Effector CD4-positive, alpha-beta T cell (primary cell): Measurements from ENCODE around the gene UBAC1.

ENCODE experiments used
- DNase-seq: peaks from one replicate; pipeline ENCODE4 v3.0.0-alpha.2; 2020

UBAC1 gene

DNA sequence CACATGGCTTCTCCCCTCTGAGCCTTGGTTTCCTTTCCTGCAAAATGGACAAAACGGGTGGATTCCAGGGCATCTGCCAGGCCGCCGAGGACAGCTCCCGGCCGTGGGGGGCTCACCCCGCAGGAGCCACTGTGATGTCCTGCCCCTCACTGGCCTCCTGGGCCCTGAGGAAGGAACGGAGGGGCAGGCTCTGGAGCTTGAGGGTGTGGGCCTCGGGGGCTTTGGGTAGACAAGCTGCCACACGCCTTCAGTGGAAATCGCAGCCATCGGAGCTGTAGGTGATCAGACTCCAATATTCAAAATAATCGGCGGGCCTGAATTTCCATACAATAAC is 32.2 kb upstream of the UBAC1 start:
- DNase-seq = no peak

DNA sequence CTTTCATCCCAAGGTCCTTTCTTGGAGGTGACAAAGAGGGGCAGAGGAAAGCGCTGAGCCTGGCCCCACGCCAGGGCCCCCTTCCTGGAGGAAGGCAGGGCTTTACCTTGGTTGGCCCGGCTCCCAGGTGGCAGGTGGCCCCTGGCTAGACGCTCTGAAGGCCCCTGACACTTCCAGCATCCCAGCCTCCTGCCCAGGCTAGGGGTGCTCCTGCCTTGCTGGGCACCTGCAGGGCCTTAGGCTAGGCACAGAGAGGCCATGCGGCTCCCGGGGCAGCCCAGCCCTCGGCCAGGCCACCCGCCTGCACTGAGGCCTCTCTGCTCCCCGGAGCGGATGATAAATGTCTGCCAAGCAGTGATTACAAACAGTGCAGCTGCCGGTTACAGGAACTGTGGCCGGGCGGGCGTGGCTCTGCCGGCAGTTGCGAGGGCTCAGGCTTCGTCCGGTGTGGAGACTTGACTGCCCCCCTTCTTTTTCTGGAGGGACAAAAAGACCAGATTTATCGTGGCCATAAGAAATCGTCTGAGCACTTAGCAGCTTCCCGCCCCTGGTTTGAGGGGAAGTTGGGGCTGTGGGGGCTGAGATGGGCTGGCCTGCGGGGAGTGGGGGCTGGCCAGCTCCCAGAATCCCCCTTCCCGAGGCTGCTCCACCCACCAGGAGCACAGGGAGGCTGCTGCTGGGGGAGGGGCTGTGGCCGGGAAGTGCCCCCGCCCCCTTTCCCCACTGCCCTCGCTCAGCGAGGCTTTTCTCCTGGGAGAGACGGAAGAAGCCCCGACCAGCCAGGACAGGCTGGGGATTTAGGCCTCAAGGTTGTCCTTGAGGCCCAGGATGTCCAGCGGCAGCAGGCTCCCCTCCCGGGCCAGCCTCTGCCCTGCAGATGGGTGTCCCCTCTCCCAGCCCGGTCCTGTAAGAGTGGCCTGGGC is 31.6 kb upstream of the UBAC1 start:
- DNase-seq = no peak

GRCh38 chr9:135991771-135992170 is 30.6 kb upstream of the UBAC1 start:
- no peak for DNase-seq

DNA sequence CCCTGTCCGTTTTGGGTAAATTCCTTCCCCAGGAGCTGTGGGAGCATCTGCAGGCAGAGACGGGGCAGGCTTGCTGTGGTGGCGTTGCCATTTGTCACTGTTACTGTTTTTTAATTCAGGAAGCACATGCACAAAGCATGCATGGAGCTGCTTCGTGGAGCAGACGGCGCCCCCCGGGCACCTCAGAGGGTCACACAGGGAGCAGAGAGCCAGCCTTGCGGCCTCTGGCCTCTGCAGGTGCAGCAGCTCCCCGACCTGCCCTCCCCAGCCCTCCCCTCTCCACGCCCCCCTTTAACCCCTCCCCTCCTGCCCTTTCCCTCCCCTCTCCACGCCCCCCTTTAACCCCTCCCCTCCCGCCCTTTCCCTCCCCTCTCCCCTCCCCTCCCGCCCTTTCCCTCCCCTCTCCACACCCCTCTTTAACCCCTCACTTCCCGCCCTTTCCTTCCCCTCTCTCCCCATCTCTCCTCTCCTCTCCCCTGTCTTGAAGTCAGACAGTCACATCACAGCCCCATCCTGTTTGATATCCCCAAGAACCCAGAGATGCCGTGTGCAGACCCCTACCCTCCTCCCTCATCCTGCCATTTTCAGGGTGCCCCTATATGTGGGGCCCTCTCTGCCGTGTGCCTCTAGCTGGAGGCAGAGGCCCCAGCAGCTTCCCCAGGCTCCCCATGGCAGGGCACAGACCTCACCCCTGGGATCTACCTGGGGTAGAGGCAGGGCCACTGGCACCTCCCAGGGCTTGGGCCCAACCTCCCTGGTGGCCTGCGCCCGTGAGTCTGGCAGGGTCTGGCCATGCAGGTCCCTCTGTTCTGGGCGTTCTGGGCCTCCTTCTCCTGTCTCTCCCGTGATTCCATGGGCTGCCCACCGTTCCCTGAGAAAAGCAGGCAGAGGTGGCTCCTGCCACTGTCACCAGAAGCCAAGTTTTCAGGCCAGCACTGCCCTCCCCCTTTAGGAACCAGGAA is 29.6 kb upstream of the UBAC1 start:
- peak; percentile 35 for DNase-seq

GRCh38 chr9:135989722-135990467 is 28.7 kb upstream of the UBAC1 start:
- DNase-seq = no peak

GRCh38 chr9:135989157-135989556 is 28.0 kb upstream of the UBAC1 start:
- DNase-seq = no peak

- no peak for DNase-seq
Measured at GRCh38 chr9:135988493-135988892, 27.3 kb upstream of the UBAC1 start.

DNA sequence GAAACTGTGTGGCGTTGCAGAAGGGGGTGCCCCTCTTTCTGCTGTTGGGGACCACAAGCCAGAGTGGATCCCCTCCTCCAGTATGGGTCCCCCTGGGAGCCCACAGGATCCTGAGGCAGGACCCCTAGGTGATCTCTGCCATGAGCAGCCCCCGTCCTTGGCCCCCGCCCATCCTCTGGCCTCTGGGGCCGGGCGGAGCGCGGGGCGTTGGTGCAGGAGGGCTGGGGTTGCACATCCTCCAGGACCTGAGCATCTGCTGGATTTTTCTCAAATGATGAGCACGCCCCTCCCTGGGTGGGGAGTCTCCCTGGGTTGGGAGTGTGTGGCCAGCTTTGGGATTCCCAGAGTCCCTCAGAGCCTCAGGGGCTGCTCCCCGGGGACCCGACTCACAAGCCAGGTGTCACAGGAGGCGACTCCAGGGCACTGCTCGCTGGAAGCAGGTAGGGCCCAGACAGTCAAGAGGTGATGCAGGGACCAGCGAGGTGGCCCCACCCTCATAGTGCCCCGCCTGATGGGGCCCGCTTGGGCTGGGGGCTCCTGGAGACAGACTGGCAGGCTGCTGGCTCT is 26.7 kb upstream of the UBAC1 start:
- DNase-seq = no peak

GRCh38 chr9:135986605-135987004 is 25.4 kb upstream of the UBAC1 start:
- DNase-seq = no peak

DNA sequence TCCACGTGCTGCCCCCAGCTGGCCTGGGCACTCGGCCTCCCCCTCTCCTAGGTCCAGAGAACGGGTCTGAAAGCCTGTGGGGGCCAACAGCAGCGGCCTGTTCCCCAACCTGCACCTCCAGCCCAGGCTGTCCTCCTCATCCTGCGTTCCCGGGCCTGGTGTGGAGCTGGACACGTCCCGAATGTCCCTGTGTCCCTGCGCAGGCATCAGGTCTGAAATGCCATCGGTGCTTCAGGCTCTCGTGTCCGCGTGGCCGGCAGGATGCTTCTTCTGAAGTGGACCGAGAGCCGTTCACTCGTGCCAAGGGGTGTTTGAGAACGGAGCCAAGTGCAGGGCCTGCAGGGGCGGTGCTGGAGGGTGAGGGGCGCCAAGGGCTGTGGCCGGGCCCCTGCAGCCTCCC is 24.7 kb upstream of the UBAC1 start:
- DNase-seq = no peak

- DNase-seq = no peak
Measured at GRCh38 chr9:135985459-135985774, 24.2 kb upstream of the UBAC1 start.

DNA sequence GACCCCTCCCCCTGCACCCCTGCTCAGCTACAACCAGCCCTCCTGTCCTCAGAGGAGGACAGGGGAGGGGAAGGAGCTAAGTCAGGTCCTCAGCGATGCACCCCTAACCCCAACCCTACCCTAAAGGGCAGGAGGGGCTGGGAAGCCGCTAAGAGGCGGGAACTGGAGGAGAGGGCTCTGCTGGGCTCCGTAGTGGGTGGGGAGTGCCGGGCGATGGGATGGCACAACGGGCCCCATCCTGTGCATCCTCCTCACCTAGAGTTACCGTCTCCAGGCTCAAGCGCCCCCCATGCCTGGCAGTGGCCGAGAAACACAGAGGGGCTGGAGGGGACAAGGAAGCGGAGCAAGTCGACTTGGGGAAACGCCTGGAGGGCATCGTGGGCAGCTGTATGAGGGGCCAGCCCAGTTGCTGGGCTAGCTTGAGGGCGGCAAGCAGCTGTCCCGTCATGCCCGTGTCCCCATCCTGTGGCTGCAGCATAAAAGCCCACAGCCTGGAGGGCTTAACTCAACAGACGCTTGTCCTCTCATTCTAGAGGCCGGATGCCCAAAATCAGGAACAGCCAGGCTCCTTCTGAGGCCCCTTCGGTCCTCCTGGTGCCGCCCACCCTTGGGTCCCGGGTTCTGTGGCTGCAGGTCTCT is 23.0 kb upstream of the UBAC1 start:
- no peak for DNase-seq

DNA sequence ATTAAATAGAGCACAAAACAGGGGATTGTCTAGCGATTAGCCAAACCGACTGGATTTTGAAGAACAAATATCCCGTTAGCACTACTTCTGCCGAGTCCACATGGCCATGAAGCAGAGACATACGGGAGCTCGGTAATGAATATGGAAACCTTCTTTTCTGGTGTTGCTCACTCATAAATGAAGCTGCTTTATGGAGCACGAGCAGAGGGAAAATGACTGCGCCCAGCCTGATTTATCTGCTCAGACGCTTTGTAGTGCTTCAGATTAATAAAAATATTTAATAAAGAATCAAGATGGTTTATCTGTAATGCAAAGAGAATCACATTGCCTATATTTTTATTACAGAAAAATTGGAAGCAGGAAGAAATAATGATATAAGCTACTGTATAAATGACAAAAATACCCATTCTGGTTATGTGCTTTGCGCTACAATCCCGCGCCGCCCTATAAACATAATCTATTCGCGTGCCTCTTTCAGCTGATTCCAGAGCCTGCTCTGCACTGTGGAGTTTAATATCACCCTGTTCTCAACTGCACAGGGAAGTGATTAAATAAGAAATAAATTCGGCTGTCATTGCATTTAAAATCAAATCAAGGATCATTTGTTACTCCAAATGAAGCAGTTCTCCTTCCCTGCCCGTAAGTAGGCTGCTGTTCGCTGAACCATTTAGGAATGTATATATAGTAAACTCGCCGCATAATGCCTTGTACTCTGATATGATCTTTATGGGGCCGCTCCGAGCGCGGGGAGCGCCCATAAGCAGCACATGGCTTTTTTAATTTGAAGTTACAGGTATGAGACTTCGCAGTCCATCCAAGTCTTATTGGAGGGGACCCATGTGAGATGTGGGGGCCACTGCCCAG is 22.3 kb upstream of the UBAC1 start:
- no peak for DNase-seq

GRCh38 chr9:135982499-135983207 is 21.5 kb upstream of the UBAC1 start:
- no peak for DNase-seq

DNA sequence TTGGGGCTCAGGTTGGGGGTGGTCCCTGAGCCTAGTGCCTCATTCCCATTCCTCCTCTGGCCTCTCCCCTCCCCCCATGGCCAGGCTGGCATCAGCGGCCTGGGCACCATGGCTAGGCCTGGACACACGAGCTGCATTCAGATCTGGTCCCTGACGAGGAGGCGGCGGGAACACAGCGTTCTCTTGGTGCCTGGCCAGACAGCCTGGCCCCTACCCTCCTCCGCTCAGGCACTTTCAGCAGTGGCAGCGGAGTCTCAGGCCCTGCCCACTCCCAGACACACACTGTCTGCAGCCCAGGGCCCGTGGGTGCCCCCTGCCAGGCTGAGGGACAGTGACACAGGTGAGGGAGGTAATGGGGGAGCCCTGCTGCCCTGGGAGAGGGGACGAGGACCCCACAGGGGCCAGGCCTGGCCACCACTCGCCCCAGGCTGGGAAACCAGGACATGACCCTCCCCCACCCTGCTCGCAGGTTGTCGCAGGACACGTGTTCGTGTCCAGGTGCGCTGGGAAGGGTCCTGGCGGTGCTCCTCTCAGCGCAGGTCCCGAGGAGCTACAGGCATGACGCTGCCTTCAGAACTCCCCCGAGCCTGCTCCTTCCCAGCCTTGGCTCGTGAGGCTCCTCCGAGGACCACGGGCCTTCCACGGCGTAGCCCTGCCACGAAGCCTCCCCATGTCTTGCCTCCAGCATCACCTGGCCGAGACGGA is 19.9 kb upstream of the UBAC1 start:
- no peak for DNase-seq

- DNase-seq = no peak
Measured at GRCh38 chr9:135979547-135980166, 18.5 kb upstream of the UBAC1 start.

DNA sequence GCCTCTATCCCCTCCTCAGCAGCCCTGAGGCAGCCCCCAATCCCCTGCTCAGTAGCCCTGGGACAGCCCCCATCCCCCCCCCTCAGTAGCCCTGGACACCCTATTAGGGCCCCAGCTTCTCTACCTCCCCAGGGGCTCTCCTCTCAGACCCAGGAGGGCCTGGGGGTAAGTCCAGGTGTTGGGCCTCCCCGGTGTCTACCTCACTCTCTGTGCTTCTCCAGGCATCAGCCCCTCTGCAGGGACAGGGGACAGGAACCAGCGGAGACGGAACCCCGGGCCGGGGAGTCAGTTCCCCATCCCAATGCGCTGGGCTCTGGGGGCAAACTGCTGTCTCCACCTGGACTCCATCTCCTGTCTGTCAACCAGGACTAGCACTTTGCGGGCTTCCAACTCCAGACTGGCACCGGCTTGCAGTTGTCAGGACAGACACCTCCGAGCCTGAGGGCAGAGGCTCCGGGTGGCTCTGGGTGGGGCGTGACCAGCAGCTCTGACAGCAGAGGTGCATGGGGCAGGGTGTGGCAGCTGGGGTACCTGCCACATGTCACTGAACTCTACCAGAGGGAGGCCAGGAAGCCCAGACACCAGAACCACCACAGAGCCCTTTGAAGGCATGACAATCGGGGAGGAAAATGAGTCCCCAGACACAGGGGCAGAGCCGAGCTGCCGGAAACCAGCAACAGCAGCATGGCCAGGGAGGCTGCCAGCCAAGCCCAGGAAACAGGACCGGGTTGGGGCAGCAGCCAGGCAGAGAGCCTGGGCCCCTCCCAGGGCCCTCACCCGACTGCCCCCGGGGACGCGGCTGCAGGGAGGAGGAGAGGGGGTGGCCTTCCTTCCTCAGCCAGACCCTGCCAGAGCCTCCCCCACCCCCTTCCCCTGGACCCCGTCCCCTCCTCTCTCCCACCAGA is 17.7 kb upstream of the UBAC1 start:
- DNase-seq = peak; percentile 32

DNA sequence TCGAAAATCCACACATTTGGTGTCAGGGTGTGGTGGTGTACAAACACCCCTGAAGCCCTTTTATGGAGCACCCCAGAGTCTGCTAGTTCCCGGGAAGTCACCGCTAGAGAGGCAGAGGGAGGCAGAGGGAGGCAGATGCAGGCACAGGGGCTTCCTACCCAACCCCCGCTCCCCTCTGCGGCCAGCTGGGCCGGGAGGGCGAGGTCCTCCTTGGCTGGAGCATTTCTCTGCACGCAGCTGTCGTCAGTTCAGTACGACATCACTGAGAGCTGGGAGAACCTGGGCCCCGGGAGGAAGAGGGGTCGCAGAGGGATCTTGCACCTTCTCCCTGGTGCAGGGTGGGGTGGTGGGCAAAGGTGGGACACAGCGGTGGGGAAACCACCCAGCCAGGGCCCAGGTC is 15.8 kb upstream of the UBAC1 start:
- no peak for DNase-seq
